ENCODE data around the gene RAMP3. TPM values are rescaled to one million over a fixed set of nuclear protein-coding genes. Genes with fewer than 3 reads are reported as not detected.

Gene RAMP3
- total RNA-seq, 1 donor from 2014 or later: 5.7 TPM

- peaks cover 3 to 8% (median 5%) of the 10 kb centered on the region in 3 donors for H3K27me3 ChIP-seq (ENCODE audit: control insufficient read depth in 3 of 3, insufficient read depth in 3 of 3, low read length in 3 of 3)
These were observed 67.8 kb downstream of the RAMP3 start for GRCh38 chr7:45225311-45225947.

GRCh38 chr7:45225948-45226335, 68.4 kb downstream of the RAMP3 start:
- Histone ChIP-seq H3K4me3 (ENCODE audit: low read length in 3 of 3) (no peak overlapping the region), H3K27me3 (ENCODE audit: control insufficient read depth in 3 of 3, insufficient read depth in 3 of 3, low read length in 3 of 3) (peaks cover 3 to 8% (median 5%) of the 10 kb centered on the region in 3 donors), H3K9ac (ENCODE audit: low read depth in 1 of 3, low read length in 3 of 3) (no peak overlapping the region), H3K9me3 (ENCODE audit: control insufficient read depth in 3 of 3, low read length in 3 of 3) (no peaks in the 10 kb centered on the region), H3K36me3 (ENCODE audit: control insufficient read depth in 3 of 3, insufficient read depth in 3 of 3, low read length in 3 of 3) (no peaks in the 10 kb centered on the region), H3K27ac (ENCODE audit: low read depth, low read length) (no peak overlapping the region), H3K4me1 (ENCODE audit: control insufficient read depth in 3 of 3, insufficient read depth in 3 of 3, low read length in 3 of 3) (peaks cover 0 to 6% (median 3%) of the 10 kb centered on the region in 3 donors)

More at GRCh38 chr7:45225311-45225947, 67.8 kb downstream of the RAMP3 start:
- Histone ChIP-seq H3K36me3 (ENCODE audit: control insufficient read depth in 3 of 3, insufficient read depth in 3 of 3, low read length in 3 of 3) (no peaks in the 10 kb centered on the region), H3K9me3 (ENCODE audit: control insufficient read depth in 3 of 3, low read length in 3 of 3) (no peaks in the 10 kb centered on the region), H3K27ac (ENCODE audit: low read depth, low read length) (no peak overlapping the region), H3K9ac (ENCODE audit: low read depth in 1 of 3, low read length in 3 of 3) (no peak overlapping the region), H3K4me1 (ENCODE audit: control insufficient read depth in 3 of 3, insufficient read depth in 3 of 3, low read length in 3 of 3) (peaks cover 0 to 6% (median 3%) of the 10 kb centered on the region in 3 donors), H3K4me3 (ENCODE audit: low read length in 3 of 3) (no peak overlapping the region)

GRCh38 chr7:45229156-45229920, 71.7 kb downstream of the RAMP3 start:
- H3K36me3 ChIP-seq (ENCODE audit: control insufficient read depth in 3 of 3, insufficient read depth in 3 of 3, low read length in 3 of 3): no peaks in the 10 kb centered on the region
- H3K4me3 ChIP-seq (ENCODE audit: low read length in 3 of 3): no peak overlapping the region
- no peak overlapping the region for H3K9ac ChIP-seq (ENCODE audit: low read depth in 1 of 3, low read length in 3 of 3)
- peaks cover 0 to 6% (median 3%) of the 10 kb centered on the region in 3 donors for H3K4me1 ChIP-seq (ENCODE audit: control insufficient read depth in 3 of 3, insufficient read depth in 3 of 3, low read length in 3 of 3)
- H3K27me3 ChIP-seq (ENCODE audit: control insufficient read depth in 3 of 3, insufficient read depth in 3 of 3, low read length in 3 of 3): peaks cover 5 to 9% (median 8%) of the 10 kb centered on the region in 3 donors
- no peak overlapping the region for H3K27ac ChIP-seq (ENCODE audit: low read depth, low read length)
- H3K9me3 ChIP-seq (ENCODE audit: control insufficient read depth in 3 of 3, low read length in 3 of 3): no peaks in the 10 kb centered on the region

- H3K9me3 ChIP-seq (ENCODE audit: control insufficient read depth in 3 of 3, low read length in 3 of 3): no peaks in the 10 kb centered on the region
- no peaks in the 10 kb centered on the region for H3K36me3 ChIP-seq (ENCODE audit: control insufficient read depth in 3 of 3, insufficient read depth in 3 of 3, low read length in 3 of 3)
- H3K9ac ChIP-seq (ENCODE audit: low read depth in 1 of 3, low read length in 3 of 3): no peak overlapping the region
- peaks cover 5 to 9% (median 8%) of the 10 kb centered on the region in 3 donors for H3K27me3 ChIP-seq (ENCODE audit: control insufficient read depth in 3 of 3, insufficient read depth in 3 of 3, low read length in 3 of 3)
- H3K27ac ChIP-seq (ENCODE audit: low read depth, low read length): no peak overlapping the region
- H3K4me3 ChIP-seq (ENCODE audit: low read length in 3 of 3): no peak overlapping the region
- H3K4me1 ChIP-seq (ENCODE audit: control insufficient read depth in 3 of 3, insufficient read depth in 3 of 3, low read length in 3 of 3): peaks cover 0 to 6% (median 3%) of the 10 kb centered on the region in 3 donors
These were observed 72.5 kb downstream of the RAMP3 start for GRCh38 chr7:45230083-45230482.

GRCh38 chr7:45230611-45231165, 73.1 kb downstream of the RAMP3 start:
- peaks cover 0 to 6% (median 3%) of the 10 kb centered on the region in 3 donors for H3K4me1 ChIP-seq (ENCODE audit: control insufficient read depth in 3 of 3, insufficient read depth in 3 of 3, low read length in 3 of 3)
- H3K36me3 ChIP-seq (ENCODE audit: control insufficient read depth in 3 of 3, insufficient read depth in 3 of 3, low read length in 3 of 3): no peaks in the 10 kb centered on the region
- no peak overlapping the region for H3K4me3 ChIP-seq (ENCODE audit: low read length in 3 of 3)
- no peak overlapping the region for H3K9ac ChIP-seq (ENCODE audit: low read depth in 1 of 3, low read length in 3 of 3)
- H3K27me3 ChIP-seq (ENCODE audit: control insufficient read depth in 3 of 3, insufficient read depth in 3 of 3, low read length in 3 of 3): peaks cover 5 to 7% (median 7%) of the 10 kb centered on the region in 3 donors
- H3K27ac ChIP-seq (ENCODE audit: low read depth, low read length): no peak overlapping the region
- H3K9me3 ChIP-seq (ENCODE audit: control insufficient read depth in 3 of 3, low read length in 3 of 3): no peaks in the 10 kb centered on the region

GRCh38 chr7:45233249-45233775, 75.7 kb downstream of the RAMP3 start:
- Histone ChIP-seq H3K27me3 (ENCODE audit: control insufficient read depth in 3 of 3, insufficient read depth in 3 of 3, low read length in 3 of 3) (peaks cover 3 to 5% (median 4%) of the 10 kb centered on the region in 3 donors), H3K4me1 (ENCODE audit: control insufficient read depth in 3 of 3, insufficient read depth in 3 of 3, low read length in 3 of 3) (peaks cover 0 to 6% (median 3%) of the 10 kb centered on the region in 3 donors), H3K27ac (ENCODE audit: low read depth, low read length) (no peak overlapping the region), H3K36me3 (ENCODE audit: control insufficient read depth in 3 of 3, insufficient read depth in 3 of 3, low read length in 3 of 3) (no peaks in the 10 kb centered on the region), H3K9ac (ENCODE audit: low read depth in 1 of 3, low read length in 3 of 3) (no peak overlapping the region), H3K4me3 (ENCODE audit: low read length in 3 of 3) (no peak overlapping the region), H3K9me3 (ENCODE audit: control insufficient read depth in 3 of 3, low read length in 3 of 3) (no peaks in the 10 kb centered on the region)

Other genes starting within 250 kb of the RAMP3 start
- 1.6 TPM for gene MYO1G, start 178.8 kb upstream of the RAMP3 start, total RNA-seq
- gene CCM2, start 157.6 kb upstream of the RAMP3 start, total RNA-seq: 28.7 TPM
- 1.0 TPM for gene NACAD, start 68.8 kb upstream of the RAMP3 start, total RNA-seq
- 52.7 TPM for gene TBRG4, start 46.1 kb upstream of the RAMP3 start, total RNA-seq

All from skeletal muscle tissue (tissue), 4 donors.